Esophagus muscularis mucosa (tissue), 4 donors: ENCODE measurements around the gene CNTNAP4.

ENCODE experiments used
- EP300 ChIP-seq: sonication (generic); formaldehyde crosslinking; IDR thresholded peaks from one replicate; pipeline ENCODE4 v1.6.1; 2017; ENCODE audit warnings: antibody characterized with exemption
- POLR2A ChIP-seq: fragments of 450-650 bp; IDR thresholded peaks from one replicate; pipeline ENCODE4 v1.6.1; 2017; ENCODE audit warnings: antibody characterized with exemption, moderate library complexity, mild to moderate bottlenecking, low read depth
- POLR2AphosphoS5 ChIP-seq, 2 donors: sonication (generic); formaldehyde crosslinking; IDR thresholded peaks; one replicate each; pipeline ENCODE4 v1.6.1; 2017; ENCODE audit warnings: antibody characterized with exemption in 2 of 2
- TF ChIP-seq, protein P1 (sequence below), 3 experiments: fragments of 200-600 bp in 2 of 3; fragments of 450-650 bp in 1 of 3; sonication (generic) in 2 of 3; IDR thresholded peaks; one replicate each; pipeline ENCODE4 v1.5.1; 2017 to 2019; ENCODE audit warnings: antibody characterized with exemption in 3 of 3, mild to moderate bottlenecking in 2 of 3, moderate library complexity in 1 of 3

DNA sequence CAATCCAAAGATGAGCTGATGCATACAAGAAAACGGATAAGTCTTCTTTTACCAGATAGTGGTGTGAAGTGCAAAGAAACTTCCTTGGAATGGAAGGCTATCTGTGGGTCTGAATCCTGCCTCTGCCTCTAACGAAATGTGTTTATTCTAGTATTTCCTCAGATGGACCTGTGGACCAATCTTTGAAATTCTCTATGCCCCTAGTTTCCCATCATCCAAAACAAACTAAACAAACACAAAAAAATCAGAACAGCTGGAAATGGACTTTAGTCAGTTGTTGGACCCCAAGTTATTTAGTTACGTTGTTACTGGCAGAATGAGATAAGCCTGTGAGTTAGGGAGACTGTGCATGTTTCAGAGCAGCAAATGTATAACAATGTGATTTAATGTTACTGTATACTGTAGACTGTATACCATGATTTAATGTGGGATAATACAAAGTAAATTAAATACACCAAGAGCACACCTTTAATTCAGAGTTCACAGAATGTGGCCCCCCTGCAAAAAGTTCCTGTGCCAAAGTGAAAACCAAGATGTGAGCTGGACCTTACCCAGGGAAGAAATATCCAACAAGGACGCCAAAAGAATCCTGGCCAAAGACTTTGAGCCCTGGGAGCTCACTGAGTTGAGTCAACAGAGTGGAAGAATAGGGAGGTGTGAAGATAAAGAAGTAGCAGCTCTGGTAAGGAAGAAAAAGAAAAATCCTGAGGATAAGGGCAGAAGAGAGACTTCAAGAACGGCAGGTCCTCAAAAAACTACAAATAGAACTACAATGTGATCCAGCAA lies 255.2 kb downstream of the CNTNAP4 start:
- TF ChIP-seq, protein P1, sequence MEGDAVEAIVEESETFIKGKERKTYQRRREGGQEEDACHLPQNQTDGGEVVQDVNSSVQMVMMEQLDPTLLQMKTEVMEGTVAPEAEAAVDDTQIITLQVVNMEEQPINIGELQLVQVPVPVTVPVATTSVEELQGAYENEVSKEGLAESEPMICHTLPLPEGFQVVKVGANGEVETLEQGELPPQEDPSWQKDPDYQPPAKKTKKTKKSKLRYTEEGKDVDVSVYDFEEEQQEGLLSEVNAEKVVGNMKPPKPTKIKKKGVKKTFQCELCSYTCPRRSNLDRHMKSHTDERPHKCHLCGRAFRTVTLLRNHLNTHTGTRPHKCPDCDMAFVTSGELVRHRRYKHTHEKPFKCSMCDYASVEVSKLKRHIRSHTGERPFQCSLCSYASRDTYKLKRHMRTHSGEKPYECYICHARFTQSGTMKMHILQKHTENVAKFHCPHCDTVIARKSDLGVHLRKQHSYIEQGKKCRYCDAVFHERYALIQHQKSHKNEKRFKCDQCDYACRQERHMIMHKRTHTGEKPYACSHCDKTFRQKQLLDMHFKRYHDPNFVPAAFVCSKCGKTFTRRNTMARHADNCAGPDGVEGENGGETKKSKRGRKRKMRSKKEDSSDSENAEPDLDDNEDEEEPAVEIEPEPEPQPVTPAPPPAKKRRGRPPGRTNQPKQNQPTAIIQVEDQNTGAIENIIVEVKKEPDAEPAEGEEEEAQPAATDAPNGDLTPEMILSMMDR (IDR thresholded peaks at IDR 0.05): no peak
- TF ChIP-seq POLR2A: no peak
- no peak for TF ChIP-seq POLR2AphosphoS5 (IDR thresholded peaks at IDR 0.05)
- TF ChIP-seq EP300: no peak
